Myocyte (in vitro differentiated cells): Measurements from ENCODE around the gene MZT2A. TPM values are rescaled to one million over a fixed set of nuclear protein-coding genes. Genes with fewer than 3 reads are reported as not detected.
"Not testable (repeated sequence)": the region's sequence is repeated elsewhere in the genome, so short reads cannot be mapped to it uniquely, and the experiment has no call there.

Experiments used
- DNase-seq: peaks from one replicate; pipeline ENCODE4 v3.0.0-alpha.2; 2012; ENCODE audit warnings: low read depth
- total RNA-seq: library from RNA; depleted of rRNA; stranded (reverse); fragments of >200 nt; gene quantifications from 2 replicates; pipeline ENCODE4 v1.2.3, GENCODE V29; 2014

The MZT2A gene
- total RNA-seq, 1 donor from 2014 or later: 35.5 TPM

- not testable (repeated sequence) for DNase-seq
Observed at GRCh38 chr2:131521524-131521923, 29.3 kb upstream of the MZT2A start.

GRCh38 chr2:131520526-131520925 lies 28.3 kb upstream of the MZT2A start:
- no peak for DNase-seq

GRCh38 chr2:131519871-131520470 lies 27.8 kb upstream of the MZT2A start:
- not testable (repeated sequence) for DNase-seq

DNA sequence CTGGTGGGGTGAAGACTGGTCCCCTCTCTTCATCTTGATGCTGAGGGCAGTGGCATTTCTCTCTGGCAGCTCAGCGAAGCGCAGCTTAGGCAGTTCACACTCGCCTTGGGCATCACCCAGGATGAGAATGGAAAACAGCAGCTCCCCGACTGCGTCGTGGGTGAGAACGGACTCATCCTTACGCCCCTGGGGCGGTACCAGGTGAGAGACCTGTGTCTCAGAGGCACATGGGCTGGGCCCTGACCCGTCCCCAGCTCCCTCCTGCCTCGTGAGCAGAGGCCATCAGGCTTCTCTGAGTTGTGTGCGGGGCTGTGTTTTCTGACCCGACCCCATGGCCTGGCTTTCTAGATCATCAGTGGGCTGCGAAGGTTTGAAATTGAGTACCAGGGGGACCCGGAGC lies 27.3 kb upstream of the MZT2A start:
- no peak for DNase-seq

- not testable (repeated sequence) for DNase-seq
Observed at GRCh38 chr2:131518531-131518930, 26.3 kb upstream of the MZT2A start.

- DNase-seq: not testable (repeated sequence)
Observed at GRCh38 chr2:131517856-131518255, 25.7 kb upstream of the MZT2A start.

DNA sequence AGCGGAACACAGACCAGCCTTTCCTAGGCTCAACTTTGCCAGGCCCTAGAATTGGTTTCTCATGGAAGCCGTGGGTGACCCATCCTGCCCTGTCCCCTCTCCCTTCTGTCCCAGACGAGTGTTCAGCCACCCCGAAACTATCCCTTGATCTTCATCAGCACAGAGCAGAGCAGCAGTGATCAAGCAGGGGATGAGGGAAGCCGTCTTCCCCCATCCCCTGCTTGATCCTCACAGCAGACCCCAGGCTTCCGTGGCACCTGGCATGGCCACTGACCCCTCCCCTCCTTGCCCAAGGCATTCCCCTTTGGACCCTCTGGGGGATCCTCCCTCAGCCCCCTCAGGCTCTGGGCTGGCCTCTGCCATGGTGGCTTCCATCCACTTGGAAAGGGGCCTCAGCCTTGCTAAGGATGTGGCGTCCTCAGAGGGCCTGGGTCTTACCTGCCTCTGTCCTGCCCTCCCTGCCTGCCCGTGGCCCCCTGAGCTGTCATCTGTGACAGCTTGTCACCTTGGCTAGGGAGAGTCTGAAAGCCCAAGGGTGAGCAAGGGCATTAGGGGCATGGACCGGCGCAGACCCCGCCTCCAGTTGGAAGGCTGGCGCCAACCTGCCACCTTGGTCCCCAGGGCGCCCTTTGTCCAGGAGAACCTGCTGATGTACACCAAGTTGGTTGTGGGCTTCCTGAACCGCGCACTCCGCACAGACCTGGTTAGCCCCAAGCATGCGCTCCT lies 25.1 kb upstream of the MZT2A start:
- DNase-seq: no peak

DNA sequence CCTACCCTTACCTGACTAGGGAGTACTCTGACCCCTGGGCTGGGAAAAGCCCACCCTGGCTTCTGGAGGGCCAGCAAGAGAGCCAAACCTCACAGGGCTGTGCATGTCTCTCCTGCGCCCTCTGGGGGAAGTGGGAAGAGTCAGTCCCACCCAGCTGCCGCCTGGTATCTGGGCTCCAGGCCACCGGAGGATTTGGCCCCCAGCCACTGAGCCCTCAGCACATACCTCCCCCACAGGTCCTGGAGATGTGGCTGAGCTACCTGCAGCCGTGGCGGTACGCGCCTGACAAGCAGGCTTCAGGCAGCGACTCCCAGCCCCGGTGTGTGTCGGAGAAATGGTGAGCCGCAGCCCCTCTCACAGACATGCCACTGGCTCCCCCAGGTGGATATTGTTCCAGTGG lies 24.4 kb upstream of the MZT2A start:
- peak; percentile 43 for DNase-seq

DNA sequence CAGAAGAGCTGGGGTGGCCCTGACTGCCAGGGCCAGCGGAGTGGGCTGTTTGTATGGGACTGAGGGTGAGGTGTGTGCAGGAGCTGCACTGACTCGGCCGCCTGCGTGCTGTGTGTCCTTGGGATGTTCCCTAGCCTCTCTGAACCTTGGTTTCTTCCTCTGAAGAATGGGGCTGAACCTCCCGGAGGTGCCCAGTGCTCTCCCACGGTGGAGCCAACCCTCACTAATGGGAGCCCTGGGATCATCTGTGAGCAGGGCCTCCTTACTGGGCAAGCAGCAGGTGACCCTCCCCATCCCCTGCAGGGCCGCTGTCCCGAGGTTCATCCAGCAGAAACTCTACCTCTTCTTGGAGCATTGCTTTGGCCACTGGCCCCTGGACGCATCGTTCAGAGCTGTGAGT lies 23.8 kb upstream of the MZT2A start:
- DNase-seq: no peak

DNA sequence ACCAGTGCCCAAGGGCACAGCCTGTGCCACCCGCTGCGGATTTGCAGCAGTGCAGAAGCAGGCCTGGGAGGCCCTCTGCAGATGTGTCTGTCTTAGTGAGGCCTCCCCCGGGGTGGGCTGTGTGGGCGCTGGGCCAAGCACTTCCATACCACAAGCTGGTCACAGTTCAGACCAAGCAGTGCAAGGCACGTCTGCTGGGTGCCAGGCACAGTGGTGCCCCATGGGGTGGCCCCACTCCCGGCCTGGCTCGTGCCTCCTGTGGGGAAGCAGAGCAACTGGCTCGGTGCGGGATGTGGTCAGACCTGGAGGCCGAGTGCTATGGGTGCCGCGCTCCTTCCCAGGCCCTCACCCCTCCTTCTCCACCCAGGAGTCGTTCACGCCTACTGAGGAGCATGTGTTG lies 23.0 kb upstream of the MZT2A start:
- not testable (repeated sequence) for DNase-seq

- DNase-seq: not testable (repeated sequence)
Observed at GRCh38 chr2:131514408-131515166, 22.4 kb upstream of the MZT2A start.

DNA sequence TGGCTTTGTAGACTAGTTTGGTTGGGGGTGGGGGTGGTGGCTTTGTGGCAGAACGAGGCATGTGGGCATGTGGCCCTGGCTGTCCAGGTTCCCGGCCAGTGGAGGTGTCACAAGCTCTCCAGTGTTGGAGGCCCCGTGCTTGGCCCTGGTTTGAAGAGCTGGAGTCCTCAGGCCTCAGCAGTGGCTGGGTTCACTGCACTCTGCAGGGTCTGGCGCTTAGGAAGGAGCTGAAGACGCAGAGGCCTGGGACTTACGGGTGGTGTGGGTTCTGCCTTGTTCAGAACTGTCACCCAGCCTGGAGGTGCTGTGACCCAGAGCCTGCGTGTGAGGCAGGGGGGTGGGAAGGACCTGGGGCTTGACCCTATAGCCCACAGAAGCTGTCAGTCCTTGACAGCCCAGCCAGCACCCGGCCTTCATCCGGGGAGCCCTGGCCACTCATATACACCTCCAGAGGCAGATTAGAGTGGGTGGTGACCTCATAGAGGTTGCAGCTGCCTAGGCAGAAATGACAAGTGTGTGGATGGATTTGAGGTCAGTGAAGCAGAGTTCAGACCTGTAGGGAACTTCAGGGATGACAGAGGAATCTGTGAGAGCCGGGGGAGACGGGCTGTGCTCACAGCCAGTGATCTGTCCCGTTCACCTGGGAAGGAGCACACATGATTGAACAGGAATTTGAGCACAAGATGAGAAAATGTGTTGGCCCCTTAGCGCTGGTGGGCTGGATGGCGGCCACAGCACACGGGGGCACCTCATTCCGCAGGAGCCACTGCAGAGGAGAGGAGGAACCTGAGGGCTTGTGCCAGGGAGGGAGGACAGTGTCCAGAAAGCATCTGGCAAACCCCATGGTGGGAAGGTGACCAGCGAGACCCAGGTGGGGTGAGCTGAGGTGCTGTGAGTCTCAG lies 20.0 kb upstream of the MZT2A start:
- DNase-seq: not testable (repeated sequence)

DNA sequence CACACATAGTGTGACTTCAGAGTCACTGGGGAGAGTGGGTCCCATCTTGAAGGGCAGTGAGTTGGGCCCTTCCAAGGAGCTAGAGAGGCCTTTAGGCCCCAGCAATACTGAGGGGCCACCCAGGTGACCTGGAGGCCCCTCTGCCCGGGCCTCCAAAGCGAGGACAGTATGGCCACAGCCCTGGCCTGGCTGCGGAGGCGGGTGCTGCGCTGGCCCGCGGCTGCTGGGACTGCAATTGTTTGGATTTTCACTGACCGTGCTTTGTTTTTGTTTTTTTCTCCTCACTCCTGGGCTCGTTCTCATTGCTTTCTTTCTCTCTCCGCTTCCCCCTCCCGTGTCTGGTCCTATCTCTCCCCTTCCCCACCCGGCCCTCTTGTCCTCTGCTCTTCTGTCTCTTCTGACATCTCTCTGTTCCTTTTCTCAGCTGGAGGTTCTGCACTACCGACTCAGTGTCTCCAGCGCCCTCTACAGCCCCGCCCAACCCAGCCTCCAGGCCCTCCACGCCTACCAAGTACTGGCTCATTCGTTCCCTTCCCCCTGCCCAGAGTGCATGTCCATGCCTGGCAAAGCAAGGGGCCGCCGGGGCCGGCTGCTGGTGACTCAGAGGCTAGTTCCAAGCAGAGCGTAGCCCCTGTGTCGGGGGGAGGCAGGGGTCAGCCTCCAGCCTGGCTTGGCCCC lies 19.2 kb upstream of the MZT2A start:
- not testable (repeated sequence) for DNase-seq

- no peak for DNase-seq
Observed at GRCh38 chr2:131509615-131510014, 17.4 kb upstream of the MZT2A start.

DNA sequence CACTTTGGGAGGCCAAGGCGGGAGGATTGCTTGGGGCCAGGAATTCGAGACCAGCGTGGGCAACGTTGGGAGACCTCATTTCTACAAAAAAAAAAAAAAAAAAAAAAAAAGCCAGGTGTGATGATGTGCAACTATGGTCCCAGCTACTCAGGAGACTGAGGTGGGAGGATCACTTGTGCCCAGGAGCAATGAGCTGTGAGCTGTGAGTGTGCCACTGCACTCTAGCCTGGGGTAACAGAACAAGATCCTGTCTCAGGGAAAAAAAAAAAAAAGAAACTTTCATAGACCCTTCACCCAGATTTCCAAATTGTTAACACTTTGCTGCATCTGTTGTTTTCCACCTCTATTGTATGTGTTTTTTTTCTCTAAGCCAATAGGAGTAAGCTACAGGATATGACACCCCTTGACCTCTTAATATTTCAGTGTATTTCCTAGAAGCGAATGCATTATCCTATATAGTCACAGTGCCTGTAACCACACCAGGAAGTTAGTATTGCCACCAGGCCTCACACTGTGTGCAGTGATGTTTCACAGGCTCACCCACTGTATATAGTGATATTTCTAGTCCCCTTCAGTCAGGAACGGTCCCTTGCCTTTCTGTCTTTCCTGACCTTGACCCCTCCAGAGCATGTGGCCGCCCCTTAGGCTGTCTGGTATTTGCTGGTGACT lies 12.0 kb upstream of the MZT2A start:
- DNase-seq: not testable (repeated sequence)

- not testable (repeated sequence) for DNase-seq
Observed at GRCh38 chr2:131503587-131503986, 11.4 kb upstream of the MZT2A start.

- not testable (repeated sequence) for DNase-seq
Observed at GRCh38 chr2:131498321-131498973, 6.2 kb upstream of the MZT2A start.

- DNase-seq: not testable (repeated sequence)
Observed at GRCh38 chr2:131495506-131495905, 3.3 kb upstream of the MZT2A start.

- no peak for DNase-seq
Observed at GRCh38 chr2:131493199-131493968, 1.2 kb upstream of the MZT2A start.
